Breast epithelium (tissue), 4 donors: ENCODE data around the gene LMX1B. TPM values are rescaled to one million over a fixed set of nuclear protein-coding genes. Genes with fewer than 3 reads are reported as not detected.

Source experiments
- DNase-seq, 2 donors: peaks; one replicate each; pipeline ENCODE4 v3.0.0-alpha.2; 2019; ENCODE audit warnings: low spot score in 2 of 2
- H3K27ac ChIP-seq, 2 donors: fragments of 200-600 bp; sonication (generic) in 1 of 2; one replicate each; pipeline ENCODE4 v1.5.1; 2016 to 2019; ENCODE audit warnings: mild to moderate bottlenecking in 1 of 2
- H3K27me3 ChIP-seq, 2 donors: fragments of 200-600 bp; sonication (generic) in 1 of 2; one replicate each; pipeline versions ENCODE4 v1.5.1 to v1.6.0; 2017 to 2019; ENCODE audit warnings: control low read depth in 1 of 2, mild to moderate bottlenecking in 1 of 2
- H3K36me3 ChIP-seq: fragments of 200-600 bp; one replicate; pipeline ENCODE4 v1.5.1; 2019
- H3K4me1 ChIP-seq, 2 donors: fragments of 200-600 bp; sonication (generic); one replicate each; pipeline ENCODE4 v1.5.1; 2016 to 2019; ENCODE audit warnings: control low read depth in 1 of 2
- H3K4me3 ChIP-seq, 3 donors: fragments of 200-600 bp; sonication (generic); 1 replicate in 2 of 3; 2 replicates in 1 of 3; pipeline ENCODE4 v1.5.1; 2016 to 2019; ENCODE audit warnings: mild to moderate bottlenecking in 3 of 3, moderate library complexity in 2 of 3
- H3K9me3 ChIP-seq, 2 donors: fragments of 200-600 bp; sonication (generic) in 1 of 2; one replicate each; pipeline ENCODE4 v1.5.1; 2016 to 2019; ENCODE audit warnings: control low read depth in 1 of 2
- CTCF ChIP-seq, 3 donors: fragments of 450-650 bp; IDR thresholded peaks; one replicate each; pipeline ENCODE4 v1.5.1; 2016 to 2017; ENCODE audit warnings: antibody characterized with exemption in 3 of 3, mild to moderate bottlenecking in 3 of 3, moderate library complexity in 3 of 3
- POLR2A ChIP-seq: fragments of 450-650 bp; IDR thresholded peaks from one replicate; pipeline ENCODE4 v1.6.1; 2016; ENCODE audit warnings: antibody characterized with exemption, mild to moderate bottlenecking, moderate library complexity
- POLR2AphosphoS5 ChIP-seq, 3 donors: sonication (generic); formaldehyde crosslinking; IDR thresholded peaks; one replicate each; pipeline ENCODE4 v1.6.1; 2017; ENCODE audit warnings: antibody characterized with exemption in 3 of 3
- intact Hi-C: fragments of 100-400 bp; cut with DNase I; formaldehyde crosslinking; loops from one replicate; pipeline ENCODE4 v1.15.1; 2023; ENCODE audit warnings: low total_unique reads
- total RNA-seq, 3 donors: library from RNA; depleted of rRNA; stranded (reverse); fragments of >200 nt; gene quantifications; one replicate each; pipeline ENCODE4 v1.1.0, GENCODE V29; 2016

The LMX1B gene
- total RNA-seq, 3 donors from 2014 or later = 0.16 to 20.3 (median 9.2) TPM

- DNase-seq = no peak
- Histone ChIP-seq H3K27me3 (peaks cover 0 to 5% of the 10 kb centered on the region in 2 donors), H3K4me3 (no peak overlapping the region), H3K27ac (peak overlapping the region; percentile 95 to 98), H3K4me1 (peaks cover 4 to 21% of the 10 kb centered on the region in 2 donors), H3K36me3 (no peaks in the 10 kb centered on the region), H3K9me3 (no peaks in the 10 kb centered on the region)
- TF ChIP-seq POLR2A (no peak), CTCF (IDR thresholded peaks at IDR 0.05) (no peak), POLR2AphosphoS5 (IDR thresholded peaks at IDR 0.05) (no peak)
- intact Hi-C loops = no loop called here
Observed at GRCh38 chr9:126720661-126721563, 107.2 kb downstream of the LMX1B start.

GRCh38 chr9:126721564-126721981 lies 107.8 kb downstream of the LMX1B start:
- peak in 1 of 3 donors; percentile 35 for TF ChIP-seq POLR2AphosphoS5 (IDR thresholded peaks at IDR 0.05)
- no peak for TF ChIP-seq POLR2A
- TF ChIP-seq CTCF (IDR thresholded peaks at IDR 0.05) = no peak
- intact Hi-C loops = no loop called here
- H3K4me1 ChIP-seq = peaks cover 4 to 21% of the 10 kb centered on the region in 2 donors
- peak overlapping the region; percentile 95 to 98 for H3K27ac ChIP-seq
- H3K36me3 ChIP-seq = no peaks in the 10 kb centered on the region
- peak in 1 of 2 donors; percentile 50 for DNase-seq
- peak overlapping the region in 1 of 3 donors; percentile 75 for H3K4me3 ChIP-seq
- no peaks in the 10 kb centered on the region for H3K9me3 ChIP-seq
- peaks cover 0 to 5% of the 10 kb centered on the region in 2 donors for H3K27me3 ChIP-seq

- intact Hi-C loops = no loop called here
- H3K36me3 ChIP-seq = no peaks in the 10 kb centered on the region
- peak overlapping the region; percentile 95 to 98 for H3K27ac ChIP-seq
- H3K9me3 ChIP-seq = no peaks in the 10 kb centered on the region
- H3K4me3 ChIP-seq = peak overlapping the region; percentile 45 to 79 (median 75)
- peaks cover 4 to 21% of the 10 kb centered on the region in 2 donors for H3K4me1 ChIP-seq
- TF ChIP-seq POLR2AphosphoS5 (IDR thresholded peaks at IDR 0.05) (peak in 2 of 3 donors; percentile 34 to 58), CTCF (IDR thresholded peaks at IDR 0.05) (no peak), POLR2A (peak; percentile 10)
- H3K27me3 ChIP-seq = peaks cover 0 to 5% of the 10 kb centered on the region in 2 donors
- peak; percentile 92 to 94 for DNase-seq
Observed at GRCh38 chr9:126722252-126722921, 108.7 kb downstream of the LMX1B start.

- Histone ChIP-seq H3K4me1 (peaks cover 4 to 21% of the 10 kb centered on the region in 2 donors), H3K36me3 (no peaks in the 10 kb centered on the region), H3K27ac (peak overlapping the region; percentile 95 to 98), H3K27me3 (peaks cover 0 to 5% of the 10 kb centered on the region in 2 donors), H3K4me3 (peak overlapping the region; percentile 45 to 79 (median 75)), H3K9me3 (no peaks in the 10 kb centered on the region)
- intact Hi-C loops = no loop called here
- TF ChIP-seq CTCF (IDR thresholded peaks at IDR 0.05) (no peak), POLR2AphosphoS5 (IDR thresholded peaks at IDR 0.05) (peak in 1 of 3 donors; percentile 14), POLR2A (no peak)
- DNase-seq = no peak
Observed at GRCh38 chr9:126722922-126723806, 109.4 kb downstream of the LMX1B start.
